Endothelial cell (in vitro differentiated cells): Measurements from ENCODE around the gene NTRK2. TPM values are rescaled to one million over a fixed set of nuclear protein-coding genes. Genes with fewer than 3 reads are reported as not detected.

Experiments used
- DNase-seq: peaks from one replicate; pipeline ENCODE4 v3.0.0; 2021; ENCODE audit warnings: low spot score
- H3K27ac Mint-ChIP-seq: one replicate; pipeline ENCODE4 v1.8.0; 2021; ENCODE audit warnings: mixed read lengths, inconsistent platforms; ENCODE audit not compliant: unreplicated experiment
- H3K27me3 Mint-ChIP-seq: one replicate; pipeline ENCODE4 v1.8.0; 2021; ENCODE audit warnings: mild to moderate bottlenecking, moderate library complexity, mixed read lengths, inconsistent platforms; ENCODE audit not compliant: unreplicated experiment
- H3K36me3 Mint-ChIP-seq: one replicate; pipeline ENCODE4 v1.8.0; 2021; ENCODE audit warnings: mild to moderate bottlenecking, low read depth, mixed read lengths, inconsistent platforms; ENCODE audit not compliant: unreplicated experiment
- H3K4me1 Mint-ChIP-seq: one replicate; pipeline ENCODE4 v1.8.0; 2021; ENCODE audit warnings: mild to moderate bottlenecking, mixed read lengths, inconsistent platforms; ENCODE audit not compliant: unreplicated experiment
- H3K4me3 Mint-ChIP-seq: one replicate; pipeline ENCODE4 v1.8.0; 2021; ENCODE audit warnings: mild to moderate bottlenecking, mixed read lengths, inconsistent platforms; ENCODE audit not compliant: unreplicated experiment
- H3K9me3 Mint-ChIP-seq: one replicate; pipeline ENCODE4 v1.8.0; 2021; ENCODE audit warnings: mixed read lengths, inconsistent platforms; ENCODE audit not compliant: unreplicated experiment
- CTCF ChIP-seq: fragments of 200-600 bp; sonication (generic); IDR thresholded peaks from one replicate; pipeline ENCODE4 v1.5.0; 2021; ENCODE audit warnings: antibody characterized with exemption; ENCODE audit not compliant: unreplicated experiment
- total RNA-seq: library from RNA; stranded (reverse); fragmentation: NEBNext Ultra II Directional; extraction: Animal tissue kit (Norgen Biotek cat#: 25700); gene quantifications from one replicate; pipeline ENCODE4 v1.2.1, GENCODE V29; 2021; ENCODE audit not compliant: unreplicated experiment

Gene NTRK2
- total RNA-seq, 1 donor from 2014 or later, result not detected

- peaks cover 3% of the 10 kb centered on the region for H3K27me3 Mint-ChIP-seq
- no peak for TF ChIP-seq CTCF
- H3K4me1 Mint-ChIP-seq, result no peaks in the 10 kb centered on the region
- H3K4me3 Mint-ChIP-seq, result no peak overlapping the region
- no peak for DNase-seq
- H3K36me3 Mint-ChIP-seq, result no peaks in the 10 kb centered on the region
- H3K27ac Mint-ChIP-seq, result no peak overlapping the region
- no peaks in the 10 kb centered on the region for H3K9me3 Mint-ChIP-seq
Observed at GRCh38 chr9:84828046-84828445, 158.5 kb downstream of the NTRK2 start.

GRCh38 chr9:84829471-84829870, 159.9 kb downstream of the NTRK2 start:
- no peaks in the 10 kb centered on the region for H3K27me3 Mint-ChIP-seq
- H3K9me3 Mint-ChIP-seq, result no peaks in the 10 kb centered on the region
- no peak overlapping the region for H3K4me3 Mint-ChIP-seq
- DNase-seq, result no peak
- H3K36me3 Mint-ChIP-seq, result no peaks in the 10 kb centered on the region
- no peak overlapping the region for H3K27ac Mint-ChIP-seq
- TF ChIP-seq CTCF, result no peak
- no peaks in the 10 kb centered on the region for H3K4me1 Mint-ChIP-seq

GRCh38 chr9:84829997-84830696, 160.6 kb downstream of the NTRK2 start:
- Mint-ChIP-seq H3K9me3 (no peaks in the 10 kb centered on the region), H3K27ac (no peak overlapping the region), H3K4me3 (no peak overlapping the region), H3K4me1 (no peaks in the 10 kb centered on the region), H3K27me3 (no peaks in the 10 kb centered on the region), H3K36me3 (no peaks in the 10 kb centered on the region)
- DNase-seq, result no peak
- no peak for TF ChIP-seq CTCF

GRCh38 chr9:84831377-84831776, 161.8 kb downstream of the NTRK2 start:
- no peak overlapping the region for H3K4me3 Mint-ChIP-seq
- no peak for TF ChIP-seq CTCF
- no peaks in the 10 kb centered on the region for H3K27me3 Mint-ChIP-seq
- H3K36me3 Mint-ChIP-seq, result no peaks in the 10 kb centered on the region
- no peak overlapping the region for H3K27ac Mint-ChIP-seq
- H3K9me3 Mint-ChIP-seq, result no peaks in the 10 kb centered on the region
- no peak for DNase-seq
- H3K4me1 Mint-ChIP-seq, result no peaks in the 10 kb centered on the region

GRCh38 chr9:84832453-84832852, 162.9 kb downstream of the NTRK2 start:
- H3K4me1 Mint-ChIP-seq, result no peaks in the 10 kb centered on the region
- no peaks in the 10 kb centered on the region for H3K9me3 Mint-ChIP-seq
- H3K4me3 Mint-ChIP-seq, result no peak overlapping the region
- H3K27ac Mint-ChIP-seq, result no peak overlapping the region
- no peaks in the 10 kb centered on the region for H3K27me3 Mint-ChIP-seq
- no peak for DNase-seq
- no peaks in the 10 kb centered on the region for H3K36me3 Mint-ChIP-seq
- no peak for TF ChIP-seq CTCF
